Measurements from ENCODE around the gene CEACAM7. TPM values are rescaled to one million over a fixed set of nuclear protein-coding genes. Genes with fewer than 3 reads are reported as not detected.

Gene CEACAM7
- total and polyA plus RNA-seq, 5 experiments from 2014 or later: not detected

GRCh38 chr19:41707871-41708371, 19.9 kb upstream of the CEACAM7 start:
- peaks cover 0 to 3% (median 0%) of the 10 kb centered on the region in 3 donors for H3K36me3 Mint-ChIP-seq
- no peak overlapping the region for H3K4me3 Mint-ChIP-seq
- DNase-seq: no peak
- H3K4me1 Mint-ChIP-seq: peaks cover 2 to 14% (median 8%) of the 10 kb centered on the region in 4 donors
- H3K9me3 Mint-ChIP-seq: no peaks in the 10 kb centered on the region
- H3K27me3 Mint-ChIP-seq: peaks cover 24 to 80% (median 40%) of the 10 kb centered on the region in 5 donors
- no peak overlapping the region for H3K27ac Mint-ChIP-seq
- POLR2A ChIA-PET: no interaction called here
- ATAC-seq: no peak

GRCh38 chr19:41707502-41707812, 19.4 kb upstream of the CEACAM7 start:
- peaks cover 2 to 14% (median 8%) of the 10 kb centered on the region in 4 donors for H3K4me1 Mint-ChIP-seq
- DNase-seq: no peak
- no peak overlapping the region for H3K4me3 Mint-ChIP-seq

GRCh38 chr19:41706741-41707501, 18.9 kb upstream of the CEACAM7 start:
- DNase-seq (peak; percentile 51 to 77 (median 64)), ATAC-seq (peak; percentile 93 to 97)
- H3K27me3 Mint-ChIP-seq: peaks cover 20 to 73% (median 40%) of the 10 kb centered on the region in 5 donors
- H3K4me3 Mint-ChIP-seq: peak overlapping the region; percentile 7 to 83 (median 74)
- H3K36me3 Mint-ChIP-seq: peaks cover 0 to 3% (median 0%) of the 10 kb centered on the region in 3 donors
- POLR2A ChIA-PET: no interaction called here
- no peak overlapping the region for H3K27ac Mint-ChIP-seq
- H3K4me1 Mint-ChIP-seq: peaks cover 2 to 14% (median 8%) of the 10 kb centered on the region in 4 donors
- no peaks in the 10 kb centered on the region for H3K9me3 Mint-ChIP-seq

More at GRCh38 chr19:41707502-41707812, 19.4 kb upstream of the CEACAM7 start:
- peaks cover 21 to 75% (median 40%) of the 10 kb centered on the region in 5 donors for H3K27me3 Mint-ChIP-seq
- POLR2A ChIA-PET: no interaction called here
- H3K36me3 Mint-ChIP-seq: peaks cover 0 to 3% (median 0%) of the 10 kb centered on the region in 3 donors
- ATAC-seq: no peak
- H3K27ac Mint-ChIP-seq: no peak overlapping the region
- H3K9me3 Mint-ChIP-seq: no peaks in the 10 kb centered on the region

- H3K27ac Mint-ChIP-seq: peak overlapping the region in 1 of 10 donors; percentile 18
- ATAC-seq: peak in 1 of 2 donors; percentile 31
- H3K36me3 Mint-ChIP-seq: peaks cover 0 to 3% (median 0%) of the 10 kb centered on the region in 3 donors
- peaks cover 2 to 14% (median 8%) of the 10 kb centered on the region in 4 donors for H3K4me1 Mint-ChIP-seq
- DNase-seq: peak in 7 of 10 donors; percentile 16 to 41 (median 27)
- POLR2A ChIA-PET: no interaction called here
- peak overlapping the region in 1 of 10 donors; percentile 43 for H3K4me3 Mint-ChIP-seq
- no peaks in the 10 kb centered on the region for H3K9me3 Mint-ChIP-seq
- H3K27me3 Mint-ChIP-seq: peaks cover 20 to 77% (median 43%) of the 10 kb centered on the region in 5 donors
Observed at GRCh38 chr19:41705393-41706174, 17.5 kb upstream of the CEACAM7 start.

- H3K36me3 Mint-ChIP-seq: peaks cover 0 to 3% (median 0%) of the 10 kb centered on the region in 3 donors
- ATAC-seq (no peak), DNase-seq (peak in 1 of 10 donors; percentile 7)
- no peak overlapping the region for H3K27ac Mint-ChIP-seq
- POLR2A ChIA-PET: no interaction called here
- peaks cover 20 to 74% (median 43%) of the 10 kb centered on the region in 5 donors for H3K27me3 Mint-ChIP-seq
- peaks cover 4 to 14% (median 8%) of the 10 kb centered on the region in 4 donors for H3K4me1 Mint-ChIP-seq
- no peak overlapping the region for H3K4me3 Mint-ChIP-seq
- H3K9me3 Mint-ChIP-seq: no peaks in the 10 kb centered on the region
Observed at GRCh38 chr19:41703602-41704293, 15.7 kb upstream of the CEACAM7 start.

- no peaks in the 10 kb centered on the region for H3K9me3 Mint-ChIP-seq
- ATAC-seq (no peak), DNase-seq (no peak)
- peak overlapping the region in 1 of 10 donors; percentile 26 for H3K27ac Mint-ChIP-seq
- H3K36me3 Mint-ChIP-seq: peaks cover 0 to 3% (median 0%) of the 10 kb centered on the region in 3 donors
- POLR2A ChIA-PET: no interaction called here
- no peak overlapping the region for H3K4me3 Mint-ChIP-seq
- H3K4me1 Mint-ChIP-seq: peaks cover 6 to 13% (median 7%) of the 10 kb centered on the region in 4 donors
- peaks cover 27 to 68% (median 36%) of the 10 kb centered on the region in 5 donors for H3K27me3 Mint-ChIP-seq
Observed at GRCh38 chr19:41702171-41702651, 14.1 kb upstream of the CEACAM7 start.

GRCh38 chr19:41701401-41702075, 13.5 kb upstream of the CEACAM7 start:
- H3K4me1 Mint-ChIP-seq: peaks cover 0 to 6% (median 3%) of the 10 kb centered on the region in 4 donors
- DNase-seq (no peak), ATAC-seq (no peak)
- peaks cover 0 to 3% (median 0%) of the 10 kb centered on the region in 3 donors for H3K36me3 Mint-ChIP-seq
- H3K4me3 Mint-ChIP-seq: no peak overlapping the region
- POLR2A ChIA-PET: no interaction called here
- H3K27ac Mint-ChIP-seq: no peak overlapping the region
- H3K27me3 Mint-ChIP-seq: peaks cover 23 to 68% (median 35%) of the 10 kb centered on the region in 5 donors
- H3K9me3 Mint-ChIP-seq: no peaks in the 10 kb centered on the region

GRCh38 chr19:41700381-41701195, 12.5 kb upstream of the CEACAM7 start:
- DNase-seq (peak in 1 of 10 donors; percentile 13), ATAC-seq (no peak)
- H3K27me3 Mint-ChIP-seq: peaks cover 20 to 68% (median 36%) of the 10 kb centered on the region in 5 donors
- no peak overlapping the region for H3K4me3 Mint-ChIP-seq
- H3K27ac Mint-ChIP-seq: no peak overlapping the region
- POLR2A ChIA-PET: no interaction called here
- H3K9me3 Mint-ChIP-seq: peaks cover 0 to 3% (median 0%) of the 10 kb centered on the region in 9 donors
- peaks cover 0 to 3% (median 0%) of the 10 kb centered on the region in 3 donors for H3K36me3 Mint-ChIP-seq
- peaks cover 0 to 3% (median 1%) of the 10 kb centered on the region in 4 donors for H3K4me1 Mint-ChIP-seq

GRCh38 chr19:41699968-41700323, 11.9 kb upstream of the CEACAM7 start:
- Mint-ChIP-seq H3K27ac (no peak overlapping the region), H3K4me1 (peaks cover 0 to 3% (median 1%) of the 10 kb centered on the region in 4 donors), H3K9me3 (peaks cover 0 to 3% (median 0%) of the 10 kb centered on the region in 9 donors), H3K36me3 (peaks cover 0 to 3% (median 0%) of the 10 kb centered on the region in 3 donors), H3K4me3 (no peak overlapping the region), H3K27me3 (peaks cover 16 to 67% (median 31%) of the 10 kb centered on the region in 5 donors)
- ATAC-seq (no peak), DNase-seq (peak in 1 of 10 donors; percentile 9)
- POLR2A ChIA-PET: no interaction called here

- peaks cover 0 to 3% (median 1%) of the 10 kb centered on the region in 4 donors for H3K4me1 Mint-ChIP-seq
- H3K4me3 Mint-ChIP-seq: peak overlapping the region in 1 of 10 donors; percentile 29
- DNase-seq: no peak
- no peak for ATAC-seq
- H3K27ac Mint-ChIP-seq: peak overlapping the region in 1 of 10 donors; percentile 4
- peaks cover 13 to 67% (median 26%) of the 10 kb centered on the region in 5 donors for H3K27me3 Mint-ChIP-seq
- no peaks in the 10 kb centered on the region for H3K36me3 Mint-ChIP-seq
- H3K9me3 Mint-ChIP-seq: peaks cover 0 to 3% (median 0%) of the 10 kb centered on the region in 9 donors
- POLR2A ChIA-PET: no interaction called here
Observed at GRCh38 chr19:41699231-41699967, 11.3 kb upstream of the CEACAM7 start.

All from naive thymus-derived CD8-positive, alpha-beta T cell (primary cell).